NK-92 treated with Interleukin-12 subunit alpha and Interleukin-12 subunit beta, amount 100 ng/mL, for 24 hours (cell line): ENCODE results near the gene EIF4E1B.

ENCODE experiments used
- DNase-seq: peaks from one replicate; lab custom pipeline; 2025; lab: John Stamatoyannopoulos, UW

Gene EIF4E1B

GRCh38 chr5:176692326-176692725 lies 61.9 kb downstream of the EIF4E1B start:
- no peak for DNase-seq

- DNase-seq = no peak
Observed at GRCh38 chr5:176692839-176693476, 62.5 kb downstream of the EIF4E1B start.

GRCh38 chr5:176693477-176693851 lies 63.0 kb downstream of the EIF4E1B start:
- DNase-seq = no peak

- DNase-seq = no peak
Observed at GRCh38 chr5:176694146-176694545, 63.7 kb downstream of the EIF4E1B start.

GRCh38 chr5:176694631-176695030 lies 64.2 kb downstream of the EIF4E1B start:
- DNase-seq = no peak

- no peak for DNase-seq
Observed at GRCh38 chr5:176695073-176695472, 64.6 kb downstream of the EIF4E1B start.
